K562 (cell line): ENCODE results near the gene CARD10. TPM values are rescaled to one million over a fixed set of nuclear protein-coding genes. Genes with fewer than 3 reads are reported as not detected.

Source experiments
- CREM ChIP-seq: IDR thresholded peaks from 2 replicates; pipeline ENCODE4 v1.6.1; 2014; ENCODE audit warnings: antibody characterized with exemption, low read depth
- polyA plus RNA-seq, 8 experiments: library from polyadenylated mRNA; depleted of rRNA in 4 of 8; stranded (reverse) in 5 of 8; unstranded in 3 of 8; fragments of >200 nt; fragmentation: Nextera tagmentation in 2 of 8; fragmentation: Illumina TruSeq in 1 of 8; extraction: Ambion mirVana in 2 of 8; extraction: Trizol in 1 of 8; gene quantifications; 2 replicates each; pipeline versions ENCODE4 v1.2.1 to v1.2.3, GENCODE V29; 2011 to 2014; ENCODE audit warnings: inconsistent platforms in 1 of 8, missing spikeins in 1 of 8
- total RNA-seq, 7 experiments: library from RNA; depleted of rRNA in 6 of 7; stranded (reverse); fragments of >200 nt in 6 of 7; fragmentation: Illumina TruSeq in 2 of 7; extraction: Trizol in 2 of 7; gene quantifications; 2 replicates each; pipeline versions ENCODE4 v1.2.1 to v1.2.3, GENCODE V29; 2011 to 2021; ENCODE audit warnings: low replicate concordance in 1 of 7
- TF ChIP-seq, protein P1 (sequence below): fragments of 450-650 bp; IDR thresholded peaks from 2 replicates; pipeline ENCODE4 v1.6.1; 2016; ENCODE audit warnings: low read depth
- TF ChIP-seq, protein P2 (sequence below): fragments of 450-650 bp; IDR thresholded peaks from 2 replicates; pipeline ENCODE4 v1.6.1; 2016; ENCODE audit warnings: mild to moderate bottlenecking, moderate library complexity
- TF ChIP-seq, protein P3 (sequence below), 3 experiments: IDR thresholded peaks in 2 of 3; conservative IDR thresholded peaks in 1 of 3; 2 replicates each; pipeline ENCODE4 v1.5.1; 2011 to 2012; ENCODE audit warnings: low read length in 3 of 3, mild to moderate bottlenecking in 3 of 3, control low read depth in 2 of 3, improper control_type of control experiment in 1 of 3, inconsistent platforms in 1 of 3, low read depth in 1 of 3, mixed read lengths in 1 of 3, moderate library complexity in 1 of 3; ENCODE audit not compliant: insufficient read depth in 2 of 3

The CARD10 gene
- total and polyA plus RNA-seq, 9 of the 15 experiments (the other 6 are each of a cell fraction or from before 2014, with no cell fraction given) = 0.13 to 5.8 (median 1.6) TPM

DNA sequence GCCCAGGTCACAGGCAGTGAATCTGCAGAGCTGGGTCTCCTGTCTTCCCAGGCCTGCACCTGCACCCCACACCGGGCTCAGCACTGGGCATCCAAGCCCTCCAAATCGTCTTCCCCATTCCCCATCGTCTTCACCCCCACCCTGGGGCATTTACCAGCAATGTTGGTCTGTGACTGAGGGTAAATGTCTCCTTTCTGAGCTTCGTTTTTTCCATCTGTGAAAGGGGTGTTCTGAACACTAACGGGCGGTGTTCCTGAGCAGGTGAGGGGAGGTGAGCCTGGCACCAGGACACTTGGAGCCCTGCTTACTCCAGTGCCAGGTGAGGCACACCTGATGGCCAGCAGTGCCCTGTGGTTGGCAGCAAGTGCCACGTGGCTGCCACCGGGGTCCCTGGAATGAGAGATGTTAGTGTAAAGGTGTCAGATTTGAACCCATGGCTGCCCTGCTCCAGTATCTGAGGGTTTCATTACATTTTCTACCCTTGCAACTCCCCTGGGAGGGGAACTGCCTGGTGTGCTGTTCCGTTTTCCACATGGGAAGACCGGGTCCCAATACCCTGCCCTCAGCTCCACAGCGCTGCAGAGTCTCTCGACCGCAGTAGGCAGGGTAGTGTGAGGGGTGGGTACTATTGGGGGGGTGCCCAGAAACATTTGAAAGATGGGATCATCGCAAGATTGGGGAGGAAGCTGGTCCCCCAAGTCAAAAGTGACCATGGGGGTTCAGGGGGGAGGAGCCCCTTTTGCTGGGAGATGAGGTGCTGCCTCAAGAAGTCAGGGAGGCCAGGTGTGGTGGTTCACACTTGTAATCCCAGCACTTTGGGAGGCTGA lies 43.0 kb upstream of the CARD10 start (continued):
- TF ChIP-seq, protein P1, sequence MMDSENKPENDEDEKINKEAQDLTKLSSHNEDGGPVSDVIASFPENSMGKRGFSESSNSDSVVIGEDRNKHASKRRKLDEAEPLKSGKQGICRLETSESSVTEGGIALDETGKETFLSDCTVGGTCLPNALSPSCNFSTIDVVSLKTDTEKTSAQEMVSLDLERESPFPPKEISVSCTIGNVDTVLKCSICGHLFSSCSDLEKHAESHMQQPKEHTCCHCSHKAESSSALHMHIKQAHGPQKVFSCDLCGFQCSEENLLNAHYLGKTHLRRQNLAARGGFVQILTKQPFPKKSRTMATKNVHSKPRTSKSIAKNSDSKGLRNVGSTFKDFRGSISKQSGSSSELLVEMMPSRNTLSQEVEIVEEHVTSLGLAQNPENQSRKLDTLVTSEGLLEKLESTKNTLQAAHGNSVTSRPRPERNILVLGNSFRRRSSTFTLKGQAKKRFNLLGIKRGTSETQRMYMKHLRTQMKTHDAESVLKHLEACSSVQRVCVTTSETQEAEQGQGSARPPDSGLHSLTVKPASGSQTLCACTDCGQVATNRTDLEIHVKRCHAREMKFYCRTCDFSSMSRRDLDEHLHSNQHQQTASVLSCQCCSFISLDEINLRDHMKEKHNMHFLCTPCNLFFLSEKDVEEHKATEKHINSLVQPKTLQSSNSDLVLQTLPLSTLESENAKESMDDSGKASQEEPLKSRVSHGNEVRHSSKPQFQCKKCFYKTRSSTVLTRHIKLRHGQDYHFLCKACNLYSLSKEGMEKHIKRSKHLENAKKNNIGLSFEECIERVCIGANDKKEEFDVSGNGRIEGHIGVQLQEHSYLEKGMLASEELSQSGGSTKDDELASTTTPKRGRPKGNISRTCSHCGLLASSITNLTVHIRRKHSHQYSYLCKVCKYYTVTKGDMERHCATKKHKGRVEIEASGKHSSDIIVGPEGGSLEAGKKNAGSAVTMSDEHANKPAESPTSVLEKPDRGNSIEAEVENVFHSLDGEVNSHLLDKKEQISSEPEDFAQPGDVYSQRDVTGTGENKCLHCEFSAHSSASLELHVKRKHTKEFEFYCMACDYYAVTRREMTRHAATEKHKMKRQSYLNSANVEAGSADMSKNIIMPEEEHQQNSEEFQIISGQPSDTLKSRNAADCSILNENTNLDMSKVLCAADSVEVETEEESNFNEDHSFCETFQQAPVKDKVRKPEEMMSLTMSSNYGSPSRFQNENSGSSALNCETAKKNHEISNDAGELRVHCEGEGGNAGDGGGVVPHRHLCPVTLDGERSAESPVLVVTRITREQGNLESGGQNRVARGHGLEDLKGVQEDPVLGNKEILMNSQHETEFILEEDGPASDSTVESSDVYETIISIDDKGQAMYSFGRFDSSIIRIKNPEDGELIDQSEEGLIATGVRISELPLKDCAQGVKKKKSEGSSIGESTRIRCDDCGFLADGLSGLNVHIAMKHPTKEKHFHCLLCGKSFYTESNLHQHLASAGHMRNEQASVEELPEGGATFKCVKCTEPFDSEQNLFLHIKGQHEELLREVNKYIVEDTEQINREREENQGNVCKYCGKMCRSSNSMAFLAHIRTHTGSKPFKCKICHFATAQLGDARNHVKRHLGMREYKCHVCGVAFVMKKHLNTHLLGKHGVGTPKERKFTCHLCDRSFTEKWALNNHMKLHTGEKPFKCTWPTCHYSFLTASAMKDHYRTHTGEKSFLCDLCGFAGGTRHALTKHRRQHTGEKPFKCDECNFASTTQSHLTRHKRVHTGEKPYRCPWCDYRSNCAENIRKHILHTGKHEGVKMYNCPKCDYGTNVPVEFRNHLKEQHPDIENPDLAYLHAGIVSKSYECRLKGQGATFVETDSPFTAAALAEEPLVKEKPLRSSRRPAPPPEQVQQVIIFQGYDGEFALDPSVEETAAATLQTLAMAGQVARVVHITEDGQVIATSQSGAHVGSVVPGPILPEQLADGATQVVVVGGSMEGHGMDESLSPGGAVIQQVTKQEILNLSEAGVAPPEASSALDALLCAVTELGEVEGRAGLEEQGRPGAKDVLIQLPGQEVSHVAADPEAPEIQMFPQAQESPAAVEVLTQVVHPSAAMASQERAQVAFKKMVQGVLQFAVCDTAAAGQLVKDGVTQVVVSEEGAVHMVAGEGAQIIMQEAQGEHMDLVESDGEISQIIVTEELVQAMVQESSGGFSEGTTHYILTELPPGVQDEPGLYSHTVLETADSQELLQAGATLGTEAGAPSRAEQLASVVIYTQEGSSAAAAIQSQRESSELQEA = no peak
- TF ChIP-seq CREM = no peak
- TF ChIP-seq, protein P2, sequence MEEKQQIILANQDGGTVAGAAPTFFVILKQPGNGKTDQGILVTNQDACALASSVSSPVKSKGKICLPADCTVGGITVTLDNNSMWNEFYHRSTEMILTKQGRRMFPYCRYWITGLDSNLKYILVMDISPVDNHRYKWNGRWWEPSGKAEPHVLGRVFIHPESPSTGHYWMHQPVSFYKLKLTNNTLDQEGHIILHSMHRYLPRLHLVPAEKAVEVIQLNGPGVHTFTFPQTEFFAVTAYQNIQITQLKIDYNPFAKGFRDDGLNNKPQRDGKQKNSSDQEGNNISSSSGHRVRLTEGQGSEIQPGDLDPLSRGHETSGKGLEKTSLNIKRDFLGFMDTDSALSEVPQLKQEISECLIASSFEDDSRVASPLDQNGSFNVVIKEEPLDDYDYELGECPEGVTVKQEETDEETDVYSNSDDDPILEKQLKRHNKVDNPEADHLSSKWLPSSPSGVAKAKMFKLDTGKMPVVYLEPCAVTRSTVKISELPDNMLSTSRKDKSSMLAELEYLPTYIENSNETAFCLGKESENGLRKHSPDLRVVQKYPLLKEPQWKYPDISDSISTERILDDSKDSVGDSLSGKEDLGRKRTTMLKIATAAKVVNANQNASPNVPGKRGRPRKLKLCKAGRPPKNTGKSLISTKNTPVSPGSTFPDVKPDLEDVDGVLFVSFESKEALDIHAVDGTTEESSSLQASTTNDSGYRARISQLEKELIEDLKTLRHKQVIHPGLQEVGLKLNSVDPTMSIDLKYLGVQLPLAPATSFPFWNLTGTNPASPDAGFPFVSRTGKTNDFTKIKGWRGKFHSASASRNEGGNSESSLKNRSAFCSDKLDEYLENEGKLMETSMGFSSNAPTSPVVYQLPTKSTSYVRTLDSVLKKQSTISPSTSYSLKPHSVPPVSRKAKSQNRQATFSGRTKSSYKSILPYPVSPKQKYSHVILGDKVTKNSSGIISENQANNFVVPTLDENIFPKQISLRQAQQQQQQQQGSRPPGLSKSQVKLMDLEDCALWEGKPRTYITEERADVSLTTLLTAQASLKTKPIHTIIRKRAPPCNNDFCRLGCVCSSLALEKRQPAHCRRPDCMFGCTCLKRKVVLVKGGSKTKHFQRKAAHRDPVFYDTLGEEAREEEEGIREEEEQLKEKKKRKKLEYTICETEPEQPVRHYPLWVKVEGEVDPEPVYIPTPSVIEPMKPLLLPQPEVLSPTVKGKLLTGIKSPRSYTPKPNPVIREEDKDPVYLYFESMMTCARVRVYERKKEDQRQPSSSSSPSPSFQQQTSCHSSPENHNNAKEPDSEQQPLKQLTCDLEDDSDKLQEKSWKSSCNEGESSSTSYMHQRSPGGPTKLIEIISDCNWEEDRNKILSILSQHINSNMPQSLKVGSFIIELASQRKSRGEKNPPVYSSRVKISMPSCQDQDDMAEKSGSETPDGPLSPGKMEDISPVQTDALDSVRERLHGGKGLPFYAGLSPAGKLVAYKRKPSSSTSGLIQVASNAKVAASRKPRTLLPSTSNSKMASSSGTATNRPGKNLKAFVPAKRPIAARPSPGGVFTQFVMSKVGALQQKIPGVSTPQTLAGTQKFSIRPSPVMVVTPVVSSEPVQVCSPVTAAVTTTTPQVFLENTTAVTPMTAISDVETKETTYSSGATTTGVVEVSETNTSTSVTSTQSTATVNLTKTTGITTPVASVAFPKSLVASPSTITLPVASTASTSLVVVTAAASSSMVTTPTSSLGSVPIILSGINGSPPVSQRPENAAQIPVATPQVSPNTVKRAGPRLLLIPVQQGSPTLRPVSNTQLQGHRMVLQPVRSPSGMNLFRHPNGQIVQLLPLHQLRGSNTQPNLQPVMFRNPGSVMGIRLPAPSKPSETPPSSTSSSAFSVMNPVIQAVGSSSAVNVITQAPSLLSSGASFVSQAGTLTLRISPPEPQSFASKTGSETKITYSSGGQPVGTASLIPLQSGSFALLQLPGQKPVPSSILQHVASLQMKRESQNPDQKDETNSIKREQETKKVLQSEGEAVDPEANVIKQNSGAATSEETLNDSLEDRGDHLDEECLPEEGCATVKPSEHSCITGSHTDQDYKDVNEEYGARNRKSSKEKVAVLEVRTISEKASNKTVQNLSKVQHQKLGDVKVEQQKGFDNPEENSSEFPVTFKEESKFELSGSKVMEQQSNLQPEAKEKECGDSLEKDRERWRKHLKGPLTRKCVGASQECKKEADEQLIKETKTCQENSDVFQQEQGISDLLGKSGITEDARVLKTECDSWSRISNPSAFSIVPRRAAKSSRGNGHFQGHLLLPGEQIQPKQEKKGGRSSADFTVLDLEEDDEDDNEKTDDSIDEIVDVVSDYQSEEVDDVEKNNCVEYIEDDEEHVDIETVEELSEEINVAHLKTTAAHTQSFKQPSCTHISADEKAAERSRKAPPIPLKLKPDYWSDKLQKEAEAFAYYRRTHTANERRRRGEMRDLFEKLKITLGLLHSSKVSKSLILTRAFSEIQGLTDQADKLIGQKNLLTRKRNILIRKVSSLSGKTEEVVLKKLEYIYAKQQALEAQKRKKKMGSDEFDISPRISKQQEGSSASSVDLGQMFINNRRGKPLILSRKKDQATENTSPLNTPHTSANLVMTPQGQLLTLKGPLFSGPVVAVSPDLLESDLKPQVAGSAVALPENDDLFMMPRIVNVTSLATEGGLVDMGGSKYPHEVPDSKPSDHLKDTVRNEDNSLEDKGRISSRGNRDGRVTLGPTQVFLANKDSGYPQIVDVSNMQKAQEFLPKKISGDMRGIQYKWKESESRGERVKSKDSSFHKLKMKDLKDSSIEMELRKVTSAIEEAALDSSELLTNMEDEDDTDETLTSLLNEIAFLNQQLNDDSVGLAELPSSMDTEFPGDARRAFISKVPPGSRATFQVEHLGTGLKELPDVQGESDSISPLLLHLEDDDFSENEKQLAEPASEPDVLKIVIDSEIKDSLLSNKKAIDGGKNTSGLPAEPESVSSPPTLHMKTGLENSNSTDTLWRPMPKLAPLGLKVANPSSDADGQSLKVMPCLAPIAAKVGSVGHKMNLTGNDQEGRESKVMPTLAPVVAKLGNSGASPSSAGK = peak; percentile 69
- TF ChIP-seq, protein P3, sequence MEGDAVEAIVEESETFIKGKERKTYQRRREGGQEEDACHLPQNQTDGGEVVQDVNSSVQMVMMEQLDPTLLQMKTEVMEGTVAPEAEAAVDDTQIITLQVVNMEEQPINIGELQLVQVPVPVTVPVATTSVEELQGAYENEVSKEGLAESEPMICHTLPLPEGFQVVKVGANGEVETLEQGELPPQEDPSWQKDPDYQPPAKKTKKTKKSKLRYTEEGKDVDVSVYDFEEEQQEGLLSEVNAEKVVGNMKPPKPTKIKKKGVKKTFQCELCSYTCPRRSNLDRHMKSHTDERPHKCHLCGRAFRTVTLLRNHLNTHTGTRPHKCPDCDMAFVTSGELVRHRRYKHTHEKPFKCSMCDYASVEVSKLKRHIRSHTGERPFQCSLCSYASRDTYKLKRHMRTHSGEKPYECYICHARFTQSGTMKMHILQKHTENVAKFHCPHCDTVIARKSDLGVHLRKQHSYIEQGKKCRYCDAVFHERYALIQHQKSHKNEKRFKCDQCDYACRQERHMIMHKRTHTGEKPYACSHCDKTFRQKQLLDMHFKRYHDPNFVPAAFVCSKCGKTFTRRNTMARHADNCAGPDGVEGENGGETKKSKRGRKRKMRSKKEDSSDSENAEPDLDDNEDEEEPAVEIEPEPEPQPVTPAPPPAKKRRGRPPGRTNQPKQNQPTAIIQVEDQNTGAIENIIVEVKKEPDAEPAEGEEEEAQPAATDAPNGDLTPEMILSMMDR (IDR thresholded peaks at IDR 0.05 in 2 of 3, conservative IDR thresholded peaks at IDR 0.05 in 1 of 3; ENCODE audit: insufficient read depth in 2 of 3, low read depth in 1 of 3, low read length in 3 of 3) = 0 out of 6 replicates have a peak, but pooled peaks of 1 of the 3 experiments have one; percentile 3
